H1 (cell line): ENCODE measurements around the gene DNAJB6. TPM values are rescaled to one million over a fixed set of nuclear protein-coding genes. Genes with fewer than 3 reads are reported as not detected.

Experiments used
- CTCF ChIA-PET: fragments of 300-600 bp; sonication (Branson Sonifier 250); formaldehyde crosslinking; loops from one replicate; lab custom pipeline; 2021; ENCODE audit not compliant: partially characterized antibody; lab: Charles Lee
- POLR2A ChIA-PET: fragments of 300-600 bp; sonication (Branson Sonifier 250); formaldehyde crosslinking; loops from one replicate; lab custom pipeline; 2021; ENCODE audit warnings: inconsistent platforms; ENCODE audit not compliant: partially characterized antibody; lab: Charles Lee
- DNase-seq, 2 experiments: peaks; one replicate each; pipeline versions ENCODE4 v3.0.0 to v3.0.0-alpha.2; 2010 to 2022; ENCODE audit warnings: low spot score in 2 of 2, low read depth in 1 of 2, mixed read lengths in 1 of 2
- FAIRE-seq: peaks from 2 replicates; lab custom pipeline; 2011; peaks lifted over from hg19 to GRCh38; lab: Jason Lieb, UNC
- H2AFZ ChIP-seq: 2 replicates; pipeline ENCODE4 v1.8.1; 2012; ENCODE audit warnings: low read length, inconsistent platforms
- H2AK5ac ChIP-seq: 2 replicates; pipeline ENCODE4 v1.6.1; 2013; ENCODE audit warnings: low read depth, low read length
- H2BK120ac ChIP-seq: replicated peaks from 2 replicates; pipeline ENCODE3; 2013; ENCODE audit warnings: low read depth, low read length, inconsistent platforms
- H2BK12ac ChIP-seq: 2 replicates; pipeline ENCODE4 v1.6.1; 2013; ENCODE audit warnings: low read depth, low read length
- H2BK15ac ChIP-seq: 2 replicates; pipeline ENCODE4 v1.6.1; 2013; ENCODE audit warnings: low read length
- H2BK20ac ChIP-seq: 2 replicates; pipeline ENCODE4 v1.6.1; 2013; ENCODE audit warnings: low read length
- H2BK5ac ChIP-seq: 2 replicates; pipeline ENCODE4 v1.6.1; 2013; ENCODE audit warnings: low read depth, low read length
- H3K14ac ChIP-seq: 2 replicates; pipeline ENCODE4 v1.6.1; 2013; ENCODE audit warnings: inconsistent platforms; ENCODE audit not compliant: insufficient read length
- H3K18ac ChIP-seq: 2 replicates; pipeline ENCODE4 v1.6.1; 2013; ENCODE audit warnings: low read length; ENCODE audit errors: extremely low read depth
- H3K23ac ChIP-seq: 2 replicates; pipeline ENCODE4 v1.6.1; 2013; ENCODE audit warnings: inconsistent platforms; ENCODE audit not compliant: insufficient read length
- H3K23me2 ChIP-seq: 2 replicates; pipeline ENCODE4 v1.6.1; 2013; ENCODE audit warnings: low read depth, low read length
- H3K27ac ChIP-seq: 2 replicates; pipeline ENCODE4 v1.6.1; 2011; ENCODE audit warnings: low read depth, low read length, inconsistent platforms
- H3K27me3 ChIP-seq, 4 experiments: replicated peaks in 1 of 4; 1 replicate in 1 of 4; 2 replicates in 3 of 4; pipeline versions ENCODE4 v1.6.1 to v1.8.1; 2011 to 2013; ENCODE audit warnings: low read length in 3 of 4, mild to moderate bottlenecking in 3 of 4, inconsistent platforms in 2 of 4, mixed read lengths in 2 of 4, moderate library complexity in 1 of 4; ENCODE audit not compliant: control insufficient read depth in 3 of 4, insufficient read depth in 3 of 4; ENCODE audit errors: extremely low read depth in 1 of 4
- H3K36me3 ChIP-seq, 4 experiments: 2 replicates each; pipeline versions ENCODE4 v1.6.1 to v1.8.1; 2011 to 2013; ENCODE audit warnings: mild to moderate bottlenecking in 4 of 4, low read length in 3 of 4, moderate library complexity in 2 of 4, control low read depth in 1 of 4, inconsistent platforms in 1 of 4; ENCODE audit not compliant: insufficient read depth in 4 of 4, control insufficient read depth in 2 of 4
- H3K4ac ChIP-seq: replicated peaks from 2 replicates; pipeline ENCODE3; 2013; ENCODE audit warnings: low read length, low read depth, mixed read lengths, inconsistent platforms; ENCODE audit not compliant: insufficient read length
- H3K4me1 ChIP-seq, 4 experiments: replicated peaks in 1 of 4; 1 replicate in 1 of 4; 2 replicates in 3 of 4; pipeline versions ENCODE4 v1.6.1 to v1.8.1; 2011 to 2013; ENCODE audit warnings: low read length in 3 of 4, inconsistent platforms in 2 of 4, mixed read lengths in 1 of 4; ENCODE audit not compliant: insufficient read depth in 4 of 4, control insufficient read depth in 3 of 4
- H3K4me2 ChIP-seq, 2 experiments: 2 replicates each; pipeline versions ENCODE4 v1.6.1 to v1.8.1; 2011 to 2013; ENCODE audit warnings: low read depth in 2 of 2, low read length in 2 of 2, control low read depth in 1 of 2, inconsistent platforms in 1 of 2, mild to moderate bottlenecking in 1 of 2; ENCODE audit not compliant: insufficient read depth in 1 of 2
- H3K4me3 ChIP-seq, 4 experiments: fragments of 200-600, 300-600 bp in 1 of 4; sonication (generic), shearing (Covaris generic), sonication (Bioruptor Twin) in 1 of 4; 2 replicates each; pipeline versions ENCODE4 v1.5.1 to v1.8.1; 2011 to 2016; ENCODE audit warnings: low read length in 4 of 4, low read depth in 3 of 4, control low read depth in 2 of 4, inconsistent platforms in 2 of 4, mild to moderate bottlenecking in 2 of 4, mixed read lengths in 1 of 4, moderate library complexity in 1 of 4; ENCODE audit not compliant: insufficient read depth in 2 of 4; ENCODE audit errors: extremely low read depth in 1 of 4
- H3K56ac ChIP-seq: replicated peaks from 2 replicates; pipeline ENCODE3; 2013; ENCODE audit warnings: low read depth, mild to moderate bottlenecking, mixed read lengths, low read length, inconsistent platforms; ENCODE audit not compliant: insufficient read length
- H3K79me1 ChIP-seq: 2 replicates; pipeline ENCODE4 v1.6.1; 2013; ENCODE audit warnings: low read depth, low read length, control low read depth
- H3K79me2 ChIP-seq, 2 experiments: 2 replicates each; pipeline versions ENCODE4 v1.6.1 to v1.8.1; 2012 to 2013; ENCODE audit warnings: low read length in 2 of 2, mild to moderate bottlenecking in 2 of 2, inconsistent platforms in 1 of 2; ENCODE audit not compliant: insufficient read depth in 2 of 2, control insufficient read depth in 1 of 2
- H3K9ac ChIP-seq, 4 experiments: replicated peaks in 1 of 4; 1 replicate in 1 of 4; 2 replicates in 3 of 4; pipeline versions ENCODE4 v1.6.1 to v1.8.1; 2011 to 2013; ENCODE audit warnings: low read depth in 3 of 4, low read length in 3 of 4, control low read depth in 2 of 4, mild to moderate bottlenecking in 2 of 4, moderate library complexity in 2 of 4, inconsistent platforms in 1 of 4; ENCODE audit errors: extremely low read depth in 1 of 4
- H3K9me3 ChIP-seq, 2 experiments: 2 replicates each; pipeline versions ENCODE4 v1.6.1 to v1.8.1; 2012 to 2013; ENCODE audit warnings: mild to moderate bottlenecking in 2 of 2, moderate library complexity in 2 of 2, control low read depth in 1 of 2, inconsistent platforms in 1 of 2, low read depth in 1 of 2, low read length in 1 of 2, mixed read lengths in 1 of 2; ENCODE audit not compliant: insufficient read depth in 2 of 2
- H4K20me1 ChIP-seq, 2 experiments: replicated peaks in 1 of 2; 2 replicates each; pipeline versions ENCODE3 to v1.8.1; 2011 to 2013; ENCODE audit warnings: inconsistent platforms in 2 of 2, low read length in 2 of 2, mild to moderate bottlenecking in 1 of 2; ENCODE audit not compliant: insufficient read depth in 2 of 2, control insufficient read depth in 1 of 2
- H4K5ac ChIP-seq: 2 replicates; pipeline ENCODE4 v1.6.1; 2013; ENCODE audit warnings: low read length, low read depth, mixed read lengths, inconsistent platforms; ENCODE audit not compliant: insufficient read length
- H4K8ac ChIP-seq: 2 replicates; pipeline ENCODE4 v1.8.0; 2013; ENCODE audit warnings: mild to moderate bottlenecking, moderate library complexity, low read length, inconsistent platforms; ENCODE audit not compliant: insufficient read depth; ENCODE audit errors: extremely low read depth
- H4K91ac ChIP-seq: replicated peaks from 2 replicates; pipeline ENCODE3; 2013; ENCODE audit warnings: low read length, mixed read lengths, inconsistent platforms; ENCODE audit not compliant: insufficient read length
- EZH2 ChIP-seq: fragments of 200-600 bp; sonication (generic); IDR thresholded peaks from 2 replicates; pipeline ENCODE4 v1.7.1; 2012; ENCODE audit warnings: low read depth, mild to moderate bottlenecking, moderate library complexity, low read length, inconsistent platforms; ENCODE audit not compliant: severe bottlenecking
- SIRT6 ChIP-seq: IDR thresholded peaks from one replicate; pipeline ENCODE4 v1.7.1; 2012; ENCODE audit warnings: low read length, inconsistent platforms
- SP2 ChIP-seq: IDR thresholded peaks from 2 replicates; pipeline ENCODE4 v1.6.1; 2012; ENCODE audit warnings: mild to moderate bottlenecking, low read length, inconsistent platforms
- TAF7 ChIP-seq: optimal IDR thresholded peaks from 2 replicates; pipeline ENCODE3; 2011; ENCODE audit warnings: low read depth, mild to moderate bottlenecking, inconsistent platforms, low read length, moderate library complexity, borderline replicate concordance
- YY1 ChIP-seq: IDR thresholded peaks from 2 replicates; pipeline ENCODE4 v1.6.1; 2011; ENCODE audit warnings: low read depth, mild to moderate bottlenecking, low read length
- ZNF274 ChIP-seq: IDR thresholded peaks from 2 replicates; pipeline ENCODE4 v1.7.0; 2012; ENCODE audit warnings: low read length, borderline replicate concordance; ENCODE audit errors: extremely low read depth
- WGBS, 2 experiments: shearing (Covaris generic) in 1 of 2; methylation state at CpG; one replicate each; pipeline versions ENCODE4 v1.1.6 to v1.1.7; 2013 to 2015; ENCODE audit warnings: low lambda C conversion rate in 2 of 2, mixed read lengths in 2 of 2, inconsistent platforms in 1 of 2, low coverage in 1 of 2, missing lambda C conversion rate in 1 of 2; ENCODE audit not compliant: insufficient replicate concordance in 2 of 2, insufficient coverage in 1 of 2, insufficient read length in 1 of 2; ENCODE audit errors: extremely low coverage in 1 of 2, missing lambda C conversion rate in 1 of 2; 5-methylcytosine and 5-hydroxymethylcytosine counted together
- polyA plus RNA-seq, 7 experiments: library from polyadenylated mRNA; depleted of rRNA in 3 of 7; stranded (reverse) in 5 of 7; unstranded in 2 of 7; fragments of >200 nt in 5 of 7; fragments of 200-250 nt in 2 of 7; gene quantifications; 1 replicate in 5 of 7; 2 replicates in 1 of 7; 4 replicates in 1 of 7; pipeline versions ENCODE4 v1.2.1 to v1.2.3, GENCODE V29; 2011 to 2013; ENCODE audit warnings: missing spikeins in 2 of 7, mixed read lengths in 2 of 7
- total RNA-seq: library from RNA; stranded (reverse); fragmentation: NEBNext Ultra II Directional; extraction: Animal tissue kit (Norgen Biotek cat#: 25700); gene quantifications from 2 replicates; pipeline ENCODE4 v1.2.1, GENCODE V29; 2021

DNAJB6 gene
- total and polyA plus RNA-seq, 2 of the 8 experiments (the other 6 are each of a cell fraction or from before 2014, with no cell fraction given): 166 to 295 TPM

DNA sequence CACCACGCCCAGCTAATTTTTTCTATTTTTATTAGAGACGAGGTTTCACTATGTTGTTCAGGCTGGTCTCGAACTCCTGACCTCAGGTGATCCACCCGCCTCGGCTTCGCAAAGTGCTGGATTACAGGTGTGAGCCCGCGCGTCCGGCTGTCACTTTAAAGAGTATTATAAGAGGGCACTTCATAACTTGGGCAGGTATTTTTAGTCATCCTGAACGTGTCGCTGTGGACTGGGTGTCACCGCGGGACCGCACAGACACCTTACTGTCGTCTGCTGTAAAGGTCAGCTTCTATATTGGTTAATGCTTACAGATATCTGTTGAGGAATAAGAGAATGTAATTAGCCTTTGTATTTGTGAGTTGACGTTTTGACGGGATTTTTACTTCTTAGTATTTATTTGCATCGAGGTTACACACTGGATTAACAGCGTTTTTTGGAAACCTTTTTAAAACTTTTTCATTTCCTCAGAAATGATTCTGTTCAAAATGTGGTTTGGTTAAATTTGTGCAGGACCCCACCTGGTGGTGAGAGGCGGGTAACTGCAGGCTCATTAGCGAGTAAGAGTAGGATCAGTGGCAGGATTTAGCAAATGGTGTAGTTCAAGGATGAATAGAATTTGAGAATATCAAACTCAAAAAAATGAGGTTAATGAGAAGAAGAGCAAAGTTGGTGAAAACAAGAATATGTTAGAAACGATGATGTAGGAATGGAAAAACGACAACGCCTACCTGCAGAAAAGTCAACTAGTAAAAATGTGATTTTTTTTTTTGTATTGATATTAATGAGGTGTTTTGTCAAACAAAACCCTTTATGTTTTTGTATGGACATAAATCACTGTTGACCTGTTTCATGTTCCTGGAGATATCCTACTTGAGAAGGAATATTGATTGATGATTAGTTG, 3.2 kb downstream of the DNAJB6 start:
- Histone ChIP-seq H3K4me2 (peak overlapping the region; percentile 35 to 98), H2BK12ac (no peak overlapping the region), H4K5ac (no peak overlapping the region), H3K4ac (no peak overlapping the region), H3K9ac (no peak overlapping the region), H3K18ac (0 out of 2 replicates have a peak overlapping the region, but pooled peaks have one; percentile 24), H3K4me3 (peak overlapping the region in 3 of 4 experiments; percentile 10 to 41 (median 29); a peak in 3 of 8 replicates), H3K9me3 (no peaks in the 10 kb centered on the region), H2BK5ac (no peak overlapping the region), H2BK120ac (no peak overlapping the region), H2AFZ (no peak overlapping the region), H3K56ac (no peak overlapping the region), H3K23me2 (peaks cover 14% of the 10 kb centered on the region; the same call in 1 of the 2 replicates), H2AK5ac (no peak overlapping the region), H2BK20ac (no peak overlapping the region), H3K4me1 (peaks cover 4 to 15% (median 8%) of the 10 kb centered on the region in 4 experiments), H3K27ac (no peak overlapping the region), H4K91ac (no peak overlapping the region), H4K8ac (peak overlapping the region; percentile 14; the same call in 1 of the 2 replicates), H3K36me3 (no peaks in the 10 kb centered on the region; a peak in 1 of 8 replicates), H3K79me1 (0 out of 2 replicates have a peak, but pooled peaks cover 2% of the 10 kb centered on the region), H4K20me1 (peaks cover 25 to 41% of the 10 kb centered on the region in 2 experiments), H3K23ac (no peak overlapping the region), H3K27me3 (no peaks in the 10 kb centered on the region), H2BK15ac (no peak overlapping the region), H3K79me2 (peaks cover 70 to 91% of the 10 kb centered on the region in 2 experiments), H3K14ac (no peak overlapping the region)
- ChIA-PET POLR2A (interaction anchor here (0.6 to 9.6 kb wide), 16 partner anchors 9 to 194 kb away, joined by 3 to 88 read pairs (median 6); no protein-coding TSS in a partner anchor), CTCF (interaction anchor here (0.5 to 2.8 kb wide), 33 partner anchors 8 to 399 kb away, joined by 3 to 26 read pairs (median 5); no protein-coding TSS in a partner anchor)
- DNase-seq (peak in 1 of 2 experiments; percentile 78), FAIRE-seq (peak; percentile 50)
- WGBS, 2 experiments: 60% methylated on average over 25 of the region's 25 CpGs; no CpG with 5 or more reads in 1 of the 2 experiments
- TF ChIP-seq ZNF274 (no peak), SP2 (no peak), EZH2 (no peak), SIRT6 (no peak), YY1 (no peak), TAF7 (no peak)
